Measurements from ENCODE around the gene POC1A.

GRCh38 chr3:52025453-52025852, 128.8 kb downstream of the POC1A start:
- TF ChIP-seq GATA3 (IDR thresholded peaks at IDR 0.05; ENCODE audit: low read depth, low read length), result no peak
- no peak for TF ChIP-seq GATA2 (IDR thresholded peaks at IDR 0.05; ENCODE audit: low read depth, low read length)

Measured in SH-SY5Y (cell line).